H9 (cell line): ENCODE measurements around the gene EFS. TPM values are rescaled to one million over a fixed set of nuclear protein-coding genes. Genes with fewer than 3 reads are reported as not detected.
A peak's percentile ranks its signal among the peaks of the same experiment; 100 is the strongest.

Experiments used
- DNase-seq: peaks from one replicate; pipeline ENCODE4 v3.0.0-alpha.2; 2017
- H2AFZ ChIP-seq: one replicate; pipeline ENCODE4 v1.6.1; 2013; ENCODE audit warnings: mild to moderate bottlenecking, low read length, control low read depth, moderate library complexity
- H2AK5ac ChIP-seq: 2 replicates; pipeline ENCODE4 v1.6.1; 2013; ENCODE audit warnings: low read length, control low read depth, mixed read lengths; ENCODE audit not compliant: insufficient read length
- H2BK120ac ChIP-seq: one replicate; pipeline ENCODE4 v1.6.1; 2013; ENCODE audit warnings: low read depth, mild to moderate bottlenecking, low read length, control low read depth, inconsistent platforms; ENCODE audit not compliant: poor library complexity, severe bottlenecking
- H2BK12ac ChIP-seq: 2 replicates; pipeline ENCODE4 v1.6.1; 2013; ENCODE audit warnings: low read length, control low read depth, mixed read lengths, low read depth; ENCODE audit not compliant: insufficient read length
- H2BK15ac ChIP-seq: 2 replicates; pipeline ENCODE4 v1.6.1; 2013; ENCODE audit warnings: low read depth, low read length, control low read depth
- H2BK20ac ChIP-seq: one replicate; pipeline ENCODE4 v1.6.1; 2013; ENCODE audit warnings: low read depth, mild to moderate bottlenecking, low read length, control low read depth, inconsistent platforms; ENCODE audit not compliant: poor library complexity, severe bottlenecking
- H2BK5ac ChIP-seq: 2 replicates; pipeline ENCODE4 v1.6.1; 2013; ENCODE audit warnings: low read length, control low read depth, mixed read lengths; ENCODE audit not compliant: insufficient read length
- H3K14ac ChIP-seq: 2 replicates; pipeline ENCODE4 v1.6.1; 2013; ENCODE audit warnings: low read length, control low read depth; ENCODE audit not compliant: insufficient read depth
- H3K18ac ChIP-seq: 2 replicates; pipeline ENCODE4 v1.6.1; 2013; ENCODE audit warnings: low read depth, mild to moderate bottlenecking, mixed read lengths, low read length, control low read depth; ENCODE audit not compliant: insufficient read length
- H3K23ac ChIP-seq: 2 replicates; pipeline ENCODE4 v1.6.1; 2013; ENCODE audit warnings: low read length, control low read depth, mixed read lengths, low read depth; ENCODE audit not compliant: insufficient read length
- H3K23me2 ChIP-seq: 2 replicates; pipeline ENCODE4 v1.6.1; 2013; ENCODE audit warnings: low read depth, mild to moderate bottlenecking, mixed read lengths, low read length, control low read depth; ENCODE audit not compliant: insufficient read length, poor library complexity, severe bottlenecking
- H3K27ac ChIP-seq: 2 replicates; pipeline ENCODE4 v1.5.1; 2013; ENCODE audit warnings: low read length, control low read depth, mixed read lengths, low read depth; ENCODE audit not compliant: insufficient read length
- H3K27me3 ChIP-seq: 2 replicates; pipeline ENCODE4 v1.6.1; 2013; ENCODE audit warnings: low read length, control low read depth, inconsistent platforms; ENCODE audit not compliant: insufficient read depth
- H3K4ac ChIP-seq: 2 replicates; pipeline ENCODE4 v1.6.1; 2013; ENCODE audit warnings: low read depth, mild to moderate bottlenecking, control low read depth, inconsistent platforms, low read length, moderate library complexity
- H3K4me1 ChIP-seq: 2 replicates; pipeline ENCODE4 v1.6.1; 2013; ENCODE audit warnings: low read length, control low read depth, inconsistent platforms; ENCODE audit not compliant: insufficient read depth
- H3K4me2 ChIP-seq: 2 replicates; pipeline ENCODE4 v1.6.1; 2013; ENCODE audit warnings: low read length, control low read depth, mixed read lengths; ENCODE audit not compliant: insufficient read length, insufficient read depth
- H3K56ac ChIP-seq: 2 replicates; pipeline ENCODE4 v1.6.1; 2013; ENCODE audit warnings: low read depth, mild to moderate bottlenecking, mixed read lengths, low read length, control low read depth; ENCODE audit not compliant: insufficient read length
- H3K79me1 ChIP-seq: 2 replicates; pipeline ENCODE4 v1.6.1; 2013; ENCODE audit warnings: low read depth, mild to moderate bottlenecking, moderate library complexity, low read length, control low read depth, inconsistent platforms; ENCODE audit not compliant: insufficient read depth, poor library complexity, severe bottlenecking
- H3K79me2 ChIP-seq: 2 replicates; pipeline ENCODE4 v1.6.1; 2013; ENCODE audit warnings: low read length, control low read depth, inconsistent platforms; ENCODE audit not compliant: insufficient read depth
- H3K9ac ChIP-seq: 2 replicates; pipeline ENCODE4 v1.6.1; 2013; ENCODE audit warnings: low read length, control low read depth, mixed read lengths; ENCODE audit not compliant: insufficient read length; ENCODE audit errors: extremely low read depth
- H3K9me3 ChIP-seq: one replicate; pipeline ENCODE4 v1.6.1; 2013; ENCODE audit warnings: low read depth, low read length, inconsistent platforms; ENCODE audit not compliant: control insufficient read depth
- H3T11ph ChIP-seq: one replicate; pipeline ENCODE4 v1.6.1; 2013; ENCODE audit warnings: mild to moderate bottlenecking, low read length, control low read depth, inconsistent platforms
- H4K20me1 ChIP-seq: one replicate; pipeline ENCODE4 v1.6.1; 2013; ENCODE audit not compliant: control insufficient read depth, insufficient read length, insufficient read depth
- H4K5ac ChIP-seq: 2 replicates; pipeline ENCODE4 v1.6.1; 2013; ENCODE audit warnings: low read depth, mild to moderate bottlenecking, mixed read lengths, low read length, control low read depth; ENCODE audit not compliant: insufficient read length
- H4K8ac ChIP-seq: replicated peaks from 2 replicates; pipeline ENCODE4 v1.6.1; 2013; ENCODE audit warnings: low read length, control low read depth, mixed read lengths, low read depth; ENCODE audit not compliant: insufficient read length
- H4K91ac ChIP-seq: 2 replicates; pipeline ENCODE4 v1.6.1; 2013; ENCODE audit warnings: low read depth, mild to moderate bottlenecking, moderate library complexity, mixed read lengths, low read length, control low read depth; ENCODE audit not compliant: insufficient read length
- H3K27ac Mint-ChIP-seq, 3 experiments: 2 replicates in 2 of 3; 3 replicates in 1 of 3; pipeline ENCODE4 v1.8.0; 2020 to 2021; ENCODE audit warnings: mixed read lengths in 3 of 3, mild to moderate bottlenecking in 1 of 3, moderate library complexity in 1 of 3
- H3K27me3 Mint-ChIP-seq: 2 replicates; pipeline ENCODE4 v1.8.0; 2021; ENCODE audit warnings: low read depth, mild to moderate bottlenecking, moderate library complexity, mixed read lengths
- H3K36me3 Mint-ChIP-seq, 3 experiments: 2 replicates in 2 of 3; 3 replicates in 1 of 3; pipeline ENCODE4 v1.8.0; 2020 to 2021; ENCODE audit warnings: low read depth in 3 of 3, mixed read lengths in 3 of 3; ENCODE audit not compliant: insufficient read depth in 1 of 3
- H3K4me1 Mint-ChIP-seq, 2 experiments: 2 replicates each; pipeline ENCODE4 v1.8.0; 2020; ENCODE audit warnings: mixed read lengths in 2 of 2
- H3K4me3 Mint-ChIP-seq, 2 experiments: 2 replicates in 1 of 2; 3 replicates in 1 of 2; pipeline ENCODE4 v1.8.0; 2020 to 2021; ENCODE audit warnings: mild to moderate bottlenecking in 2 of 2, mixed read lengths in 2 of 2, moderate library complexity in 1 of 2
- H3K9me3 Mint-ChIP-seq, 2 experiments: 2 replicates in 1 of 2; 3 replicates in 1 of 2; pipeline ENCODE4 v1.8.0; 2020; ENCODE audit warnings: mild to moderate bottlenecking in 2 of 2, mixed read lengths in 2 of 2, moderate library complexity in 1 of 2
- WGBS: extraction: QIAGEN DNeasy Blood & Tissue Kit; methylation state at CpG from one replicate; pipeline ENCODE4 v1.1.7; 2013; ENCODE audit warnings: missing lambda C conversion rate, low lambda C conversion rate, mixed read lengths; ENCODE audit not compliant: insufficient read length; ENCODE audit errors: extremely low coverage; 5-methylcytosine and 5-hydroxymethylcytosine counted together
- total RNA-seq: library from RNA; stranded (reverse); gene quantifications from 2 replicates; pipeline ENCODE4 v1.2.1, GENCODE V29; 2021
- TF ChIP-seq, protein P1 (sequence below): fragments of 200-600 bp; sonication (generic); conservative IDR thresholded peaks from 3 replicates; pipeline ENCODE4 v1.8.0; 2021; ENCODE audit warnings: antibody characterized with exemption, mild to moderate bottlenecking

EFS gene
- total RNA-seq, 1 experiment from 2014 or later, result 32.1 TPM

DNA sequence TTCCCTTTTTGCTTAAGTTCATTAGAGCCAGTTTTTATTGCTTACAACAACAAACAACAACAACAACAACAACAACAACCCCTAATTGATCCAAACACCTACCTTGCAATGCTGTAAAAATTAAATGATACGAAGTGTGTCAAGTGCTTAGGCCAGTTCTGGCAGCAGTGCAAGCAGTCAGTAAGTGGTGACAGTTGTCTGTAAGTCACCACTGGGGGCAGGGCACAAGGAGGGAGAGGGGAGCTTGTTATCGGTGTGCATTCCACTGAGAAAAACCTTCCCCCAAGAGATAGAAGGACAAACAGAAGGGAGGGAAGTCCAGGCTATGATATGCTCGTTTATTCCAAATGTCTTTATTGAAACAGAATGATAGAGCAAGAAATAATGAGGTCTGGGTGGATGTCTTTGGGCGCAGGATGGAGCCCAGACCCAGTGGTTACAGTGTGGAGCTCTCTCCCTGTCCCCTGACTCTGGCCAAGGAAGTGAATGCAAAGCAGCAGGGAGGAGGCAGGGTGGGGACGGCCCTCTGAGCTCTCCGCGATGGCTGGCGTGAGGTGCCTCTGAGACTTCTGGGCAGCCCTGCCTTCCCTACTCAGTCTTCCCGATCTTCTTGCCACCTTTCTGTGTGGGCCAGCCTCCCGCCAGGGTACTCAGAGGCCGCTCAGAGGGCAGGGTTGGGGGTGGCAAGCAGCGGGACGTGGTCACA lies 18.8 kb downstream of the EFS start:
- no peak overlapping the region for H2BK20ac ChIP-seq
- H3K9me3 ChIP-seq, result no peaks in the 10 kb centered on the region
- Mint-ChIP-seq H3K9me3 (peaks cover 5 to 8% of the 10 kb centered on the region in 2 experiments; a peak in 3 of 5 replicates), H3K36me3 (peaks cover 13 to 23% (median 20%) of the 10 kb centered on the region in 3 experiments), H3K4me3 (no peak overlapping the region; a peak in 2 of 5 replicates), H3K27me3 (peaks cover 10% of the 10 kb centered on the region), H3K4me1 (peaks cover 20% of the 10 kb centered on the region in 2 experiments), H3K27ac (peak overlapping the region in 2 of 3 experiments; percentile 17 to 27; a peak in 3 of 7 replicates)
- no peak overlapping the region for H2BK5ac ChIP-seq
- H3K27me3 ChIP-seq, result no peaks in the 10 kb centered on the region
- H3K23me2 ChIP-seq, result no peaks in the 10 kb centered on the region
- no peak overlapping the region for H2AK5ac ChIP-seq
- peak; percentile 48 for DNase-seq
- H2BK15ac ChIP-seq, result no peak overlapping the region
- no peaks in the 10 kb centered on the region; the same call in 1 of the 2 replicates for H3K4me1 ChIP-seq
- no peak overlapping the region for H3T11ph ChIP-seq
- TF ChIP-seq, protein P1, sequence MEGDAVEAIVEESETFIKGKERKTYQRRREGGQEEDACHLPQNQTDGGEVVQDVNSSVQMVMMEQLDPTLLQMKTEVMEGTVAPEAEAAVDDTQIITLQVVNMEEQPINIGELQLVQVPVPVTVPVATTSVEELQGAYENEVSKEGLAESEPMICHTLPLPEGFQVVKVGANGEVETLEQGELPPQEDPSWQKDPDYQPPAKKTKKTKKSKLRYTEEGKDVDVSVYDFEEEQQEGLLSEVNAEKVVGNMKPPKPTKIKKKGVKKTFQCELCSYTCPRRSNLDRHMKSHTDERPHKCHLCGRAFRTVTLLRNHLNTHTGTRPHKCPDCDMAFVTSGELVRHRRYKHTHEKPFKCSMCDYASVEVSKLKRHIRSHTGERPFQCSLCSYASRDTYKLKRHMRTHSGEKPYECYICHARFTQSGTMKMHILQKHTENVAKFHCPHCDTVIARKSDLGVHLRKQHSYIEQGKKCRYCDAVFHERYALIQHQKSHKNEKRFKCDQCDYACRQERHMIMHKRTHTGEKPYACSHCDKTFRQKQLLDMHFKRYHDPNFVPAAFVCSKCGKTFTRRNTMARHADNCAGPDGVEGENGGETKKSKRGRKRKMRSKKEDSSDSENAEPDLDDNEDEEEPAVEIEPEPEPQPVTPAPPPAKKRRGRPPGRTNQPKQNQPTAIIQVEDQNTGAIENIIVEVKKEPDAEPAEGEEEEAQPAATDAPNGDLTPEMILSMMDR, result peak; percentile 29; the same call in 2 of the 3 replicates
- no peaks in the 10 kb centered on the region for H3K79me2 ChIP-seq
- H4K20me1 ChIP-seq, result no peaks in the 10 kb centered on the region
- no peak overlapping the region for H3K9ac ChIP-seq
- WGBS, result no CpG with 5 or more reads among the region's 13 CpGs
- H2BK120ac ChIP-seq, result no peak overlapping the region
- H2BK12ac ChIP-seq, result no peak overlapping the region
- H3K14ac ChIP-seq, result no peak overlapping the region
- H4K8ac ChIP-seq, result no peak overlapping the region
- no peak overlapping the region for H3K18ac ChIP-seq
- no peak overlapping the region for H3K4me2 ChIP-seq
- no peak overlapping the region for H3K4ac ChIP-seq
- H2AFZ ChIP-seq, result no peak overlapping the region
- H4K5ac ChIP-seq, result no peak overlapping the region
- H3K79me1 ChIP-seq, result no peaks in the 10 kb centered on the region
- H3K27ac ChIP-seq, result no peak overlapping the region
- H3K56ac ChIP-seq, result no peak overlapping the region
- H4K91ac ChIP-seq, result no peak overlapping the region
- no peak overlapping the region for H3K23ac ChIP-seq
